ENCODE data around the gene PTCH1. TPM values are rescaled to one million over a fixed set of nuclear protein-coding genes. Genes with fewer than 3 reads are reported as not detected.

The PTCH1 gene
- 5.9 and 6.6 TPM in 2 replicates for total RNA-seq (2014; rRNA removed; shearing (Covaris generic))

GRCh38 chr9:95516734-95517558 lies at the start of gene PTCH1:
Gene PTCH1, minus strand, starts transcription at chr9:95516971.
- peak; percentile 45 for DNase-seq (ENCODE audit: low spot score)

- DNase-seq (ENCODE audit: low spot score), result no peak
Measured at GRCh38 chr9:95565982-95566381, 49.2 kb upstream of the PTCH1 start.

- DNase-seq (ENCODE audit: low spot score), result no peak
Measured at GRCh38 chr9:95561913-95562312, 45.1 kb upstream of the PTCH1 start.

- DNase-seq (ENCODE audit: low spot score), result no peak
Measured at GRCh38 chr9:95557142-95557541, 40.4 kb upstream of the PTCH1 start.

- DNase-seq (ENCODE audit: low spot score), result no peak
Measured at GRCh38 chr9:95556521-95556920, 39.8 kb upstream of the PTCH1 start.

- DNase-seq (ENCODE audit: low spot score), result no peak
Measured at GRCh38 chr9:95552814-95553546, 36.2 kb upstream of the PTCH1 start.

GRCh38 chr9:95552255-95552654 lies 35.5 kb upstream of the PTCH1 start:
- no peak for DNase-seq (ENCODE audit: low spot score)

- no peak for DNase-seq (ENCODE audit: low spot score)
Measured at GRCh38 chr9:95551406-95551805, 34.6 kb upstream of the PTCH1 start.

- DNase-seq (ENCODE audit: low spot score), result no peak
Measured at GRCh38 chr9:95545831-95546567, 29.2 kb upstream of the PTCH1 start.

GRCh38 chr9:95533996-95534680 lies 17.4 kb upstream of the PTCH1 start:
- DNase-seq (ENCODE audit: low spot score), result no peak

- no peak for DNase-seq (ENCODE audit: low spot score)
Measured at GRCh38 chr9:95529910-95530309, 13.1 kb upstream of the PTCH1 start.

GRCh38 chr9:95528908-95529502 lies 12.2 kb upstream of the PTCH1 start:
- no peak for DNase-seq (ENCODE audit: low spot score)

GRCh38 chr9:95522871-95523370 lies 6.2 kb upstream of the PTCH1 start:
- DNase-seq (ENCODE audit: low spot score), result no peak

- DNase-seq (ENCODE audit: low spot score), result no peak
Measured at GRCh38 chr9:95521699-95522098, 4.9 kb upstream of the PTCH1 start.

GRCh38 chr9:95517559-95518425 lies 1.0 kb upstream of the PTCH1 start:
- no peak for DNase-seq (ENCODE audit: low spot score)

- peak; percentile 19 for DNase-seq (ENCODE audit: low spot score)
Measured at GRCh38 chr9:95516221-95516733, 494 bp downstream of the PTCH1 start.

GRCh38 chr9:95515272-95516113 lies 1.3 kb downstream of the PTCH1 start:
- no peak for DNase-seq (ENCODE audit: low spot score)

GRCh38 chr9:95514342-95514741 lies 2.4 kb downstream of the PTCH1 start:
- no peak for DNase-seq (ENCODE audit: low spot score)

- no peak for DNase-seq (ENCODE audit: low spot score)
Measured at GRCh38 chr9:95513711-95514110, 3.1 kb downstream of the PTCH1 start.

All from HT-29 (cell line).